ENCODE measurements around the gene MAP3K7.

MAP3K7 gene

GRCh38 chr6:90586836-90587638 lies at the start of gene MAP3K7:
Gene MAP3K7 (minus strand): TSS chr6:90587072. CDS start chr6:90586883, 189 bp downstream.
- H3K4me3 ChIP-seq (ENCODE audit: low read depth, low read length): peak within 1 kb of the TSS; percentile 98
- TF ChIP-seq CTCF (IDR thresholded peaks at IDR 0.05; ENCODE audit: low read depth, low read length): no peak

- no peak overlapping the region for H3K4me3 ChIP-seq (ENCODE audit: low read depth, low read length)
- no peak for TF ChIP-seq CTCF (IDR thresholded peaks at IDR 0.05; ENCODE audit: low read depth, low read length)
Measured at GRCh38 chr6:90631046-90631445, 44.2 kb upstream of the MAP3K7 start.

GRCh38 chr6:90621581-90621980 lies 34.7 kb upstream of the MAP3K7 start:
- H3K4me3 ChIP-seq (ENCODE audit: low read depth, low read length): no peak overlapping the region
- no peak for TF ChIP-seq CTCF (IDR thresholded peaks at IDR 0.05; ENCODE audit: low read depth, low read length)

GRCh38 chr6:90619221-90619620 lies 32.3 kb upstream of the MAP3K7 start:
- no peak for TF ChIP-seq CTCF (IDR thresholded peaks at IDR 0.05; ENCODE audit: low read depth, low read length)
- H3K4me3 ChIP-seq (ENCODE audit: low read depth, low read length): no peak overlapping the region

GRCh38 chr6:90612313-90612680 lies 25.4 kb upstream of the MAP3K7 start:
- H3K4me3 ChIP-seq (ENCODE audit: low read depth, low read length): no peak overlapping the region
- TF ChIP-seq CTCF (IDR thresholded peaks at IDR 0.05; ENCODE audit: low read depth, low read length): no peak

- H3K4me3 ChIP-seq (ENCODE audit: low read depth, low read length): peak overlapping the region; percentile 63
- TF ChIP-seq CTCF (IDR thresholded peaks at IDR 0.05; ENCODE audit: low read depth, low read length): no peak
Measured at GRCh38 chr6:90611543-90612312, 24.9 kb upstream of the MAP3K7 start.
